IMR-90 (cell line): ENCODE measurements around the gene IQSEC1.

Source experiments
- CEBPB ChIP-seq: IDR thresholded peaks from 2 replicates; pipeline ENCODE4 v1.6.1; 2012; ENCODE audit warnings: low read depth, low read length, improper control_type of control experiment
- CTCF ChIP-seq: conservative IDR thresholded peaks from 2 replicates; pipeline ENCODE4 v1.5.1; 2012; ENCODE audit warnings: mild to moderate bottlenecking, low read depth, low read length, improper control_type of control experiment
- FOS ChIP-seq: fragments of 150-350 bp; IDR thresholded peaks from 2 replicates; pipeline ENCODE4 v1.6.1; 2016; ENCODE audit warnings: low read depth, low read length
- MAFK ChIP-seq: IDR thresholded peaks from 2 replicates; pipeline ENCODE4 v1.6.1; 2012; ENCODE audit warnings: low read depth, low read length, improper control_type of control experiment
- MAZ ChIP-seq: IDR thresholded peaks from 2 replicates; pipeline ENCODE4 v1.6.1; 2012; ENCODE audit warnings: low read depth, mild to moderate bottlenecking, low read length, improper control_type of control experiment, moderate library complexity, borderline replicate concordance
- MXI1 ChIP-seq: IDR thresholded peaks from 2 replicates; pipeline ENCODE4 v1.6.1; 2012; ENCODE audit warnings: low read depth, mild to moderate bottlenecking, low read length, moderate library complexity, borderline replicate concordance
- NFE2L2 ChIP-seq: fragments of 150-350 bp; IDR thresholded peaks from 2 replicates; pipeline ENCODE4 v1.6.1; 2016; ENCODE audit warnings: low read depth, mild to moderate bottlenecking, low read length
- POLR2A ChIP-seq: IDR thresholded peaks from 2 replicates; pipeline ENCODE4 v1.6.1; 2012; ENCODE audit warnings: mild to moderate bottlenecking, low read depth, low read length
- RAD21 ChIP-seq: IDR thresholded peaks from 2 replicates; pipeline ENCODE4 v1.6.1; 2012; ENCODE audit warnings: low read length, improper control_type of control experiment
- RFX5 ChIP-seq: IDR thresholded peaks from 2 replicates; pipeline ENCODE4 v1.8.0; 2012; ENCODE audit warnings: low read depth, mild to moderate bottlenecking, low read length, moderate library complexity
- SMC3 ChIP-seq: fragments of 150-350 bp; IDR thresholded peaks from 2 replicates; pipeline ENCODE4 v1.6.1; 2016; ENCODE audit warnings: low read depth, mild to moderate bottlenecking, antibody characterized with exemption, low read length, moderate library complexity
- USF2 ChIP-seq: fragments of 150-350 bp; IDR thresholded peaks from 2 replicates; pipeline ENCODE4 v1.6.1; 2017; ENCODE audit warnings: mild to moderate bottlenecking, antibody characterized with exemption, low read length, low read depth

DNA sequence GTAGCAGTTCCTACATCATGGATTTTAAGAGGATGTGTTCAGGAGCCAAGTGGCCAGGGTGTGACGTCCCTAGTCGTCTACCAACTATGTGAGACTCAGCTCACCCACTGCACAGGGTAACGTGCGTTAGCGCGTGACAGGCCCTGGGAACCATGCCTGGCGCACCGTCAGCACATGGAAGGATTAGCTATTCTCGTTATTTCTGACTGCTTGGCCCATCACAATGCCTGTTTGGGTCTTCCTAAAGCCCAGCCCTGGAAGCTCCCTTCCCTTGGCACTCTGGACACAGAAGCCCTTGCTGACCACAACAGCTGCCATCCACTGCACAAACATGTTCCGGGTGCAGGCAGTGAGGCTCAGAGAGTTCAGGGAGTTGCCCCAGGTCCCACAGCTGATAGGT lies 140.9 kb downstream of the IQSEC1 start:
- no peak for TF ChIP-seq CTCF
- no peak for TF ChIP-seq USF2
- TF ChIP-seq SMC3 = no peak
- no peak for TF ChIP-seq RFX5
- TF ChIP-seq MXI1 = no peak
- no peak for TF ChIP-seq CEBPB
- no peak for TF ChIP-seq POLR2A
- no peak for TF ChIP-seq FOS
- no peak for TF ChIP-seq NFE2L2
- no peak for TF ChIP-seq RAD21
- no peak for TF ChIP-seq MAZ
- no peak for TF ChIP-seq MAFK
